CD14-positive monocyte (primary cell): Measurements from ENCODE around the gene MAST4. TPM values are rescaled to one million over a fixed set of nuclear protein-coding genes. Genes with fewer than 3 reads are reported as not detected.

Experiments
- DNase-seq, 3 donors: peaks; one replicate each; pipeline ENCODE4 v3.0.0-alpha.2; 2011 to 2022
- H2AFZ ChIP-seq: 2 replicates; pipeline ENCODE4 v1.6.0; 2012; ENCODE audit warnings: mild to moderate bottlenecking, low read depth, low read length, inconsistent platforms; ENCODE audit not compliant: insufficient read depth, poor library complexity, severe bottlenecking
- H3K27ac ChIP-seq, 2 donors: 1 replicate in 1 of 2; 2 replicates in 1 of 2; pipeline ENCODE4 v1.5.1; 2012 to 2013; ENCODE audit warnings: low read length in 2 of 2, control low read depth in 1 of 2, inconsistent platforms in 1 of 2, low read depth in 1 of 2, mild to moderate bottlenecking in 1 of 2
- H3K27me3 ChIP-seq, 2 donors: one replicate each; pipeline versions ENCODE4 v1.6.0 to v1.6.1; 2011 to 2013; ENCODE audit warnings: low read length in 2 of 2; ENCODE audit not compliant: control insufficient read depth in 2 of 2, insufficient read depth in 2 of 2
- H3K36me3 ChIP-seq, 2 donors: replicated peaks in 1 of 2; 1 replicate in 1 of 2; 2 replicates in 1 of 2; pipeline versions ENCODE4 v1.5.1 to v1.6.1; 2012 to 2013; ENCODE audit warnings: low read length in 2 of 2, control low read depth in 1 of 2, inconsistent platforms in 1 of 2, mild to moderate bottlenecking in 1 of 2; ENCODE audit not compliant: insufficient read depth in 2 of 2, control insufficient read depth in 1 of 2
- H3K4me1 ChIP-seq, 2 donors: 1 replicate in 1 of 2; 2 replicates in 1 of 2; pipeline versions ENCODE4 v1.5.1 to v1.6.1; 2012 to 2013; ENCODE audit warnings: low read length in 2 of 2, control low read depth in 1 of 2, inconsistent platforms in 1 of 2, mild to moderate bottlenecking in 1 of 2, moderate library complexity in 1 of 2; ENCODE audit not compliant: insufficient read depth in 2 of 2, control insufficient read depth in 1 of 2
- H3K4me2 ChIP-seq: replicated peaks from 2 replicates; pipeline ENCODE3; 2012; ENCODE audit warnings: low read length, moderate library complexity, mild to moderate bottlenecking; ENCODE audit not compliant: poor library complexity, severe bottlenecking; ENCODE audit errors: extremely low read depth
- H3K4me3 ChIP-seq, 3 experiments: fragments of 200-600 bp in 1 of 3; sonication (generic) in 1 of 3; replicated peaks in 1 of 3; 1 replicate in 2 of 3; 2 replicates in 1 of 3; pipeline ENCODE4 v1.5.1; 2011 to 2013; ENCODE audit warnings: low read length in 3 of 3, mild to moderate bottlenecking in 3 of 3, control low read depth in 2 of 3, low read depth in 2 of 3, inconsistent platforms in 1 of 3, moderate library complexity in 1 of 3
- H3K79me2 ChIP-seq: 2 replicates; pipeline ENCODE4 v1.6.0; 2012; ENCODE audit warnings: mild to moderate bottlenecking, control low read depth, inconsistent platforms, low read length, moderate library complexity; ENCODE audit not compliant: insufficient read depth
- H3K9ac ChIP-seq: 2 replicates; pipeline ENCODE4 v1.6.0; 2017; ENCODE audit warnings: low read length, mild to moderate bottlenecking; ENCODE audit not compliant: insufficient read depth, poor library complexity, severe bottlenecking
- H3K9me3 ChIP-seq, 2 donors: replicated peaks in 1 of 2; 1 replicate in 1 of 2; 2 replicates in 1 of 2; pipeline versions ENCODE4 v1.5.1 to v1.6.1; 2012 to 2013; ENCODE audit warnings: low read length in 2 of 2, control low read depth in 1 of 2; ENCODE audit not compliant: control insufficient read depth in 1 of 2, insufficient read depth in 1 of 2
- H4K20me1 ChIP-seq: 2 replicates; pipeline ENCODE4 v1.6.0; 2012; ENCODE audit warnings: mild to moderate bottlenecking, low read length, control low read depth, moderate library complexity; ENCODE audit not compliant: insufficient read depth
- H3K27ac Mint-ChIP-seq, 7 donors: one replicate each; pipeline ENCODE4 v1.8.0; 2020; ENCODE audit warnings: mild to moderate bottlenecking in 7 of 7, mixed read lengths in 7 of 7, moderate library complexity in 6 of 7, inconsistent platforms in 2 of 7
- H3K27me3 Mint-ChIP-seq, 3 donors: one replicate each; pipeline ENCODE4 v1.8.0; 2021 to 2022; ENCODE audit warnings: low read depth in 3 of 3, mild to moderate bottlenecking in 3 of 3, mixed read lengths in 3 of 3, moderate library complexity in 3 of 3, inconsistent platforms in 1 of 3
- H3K36me3 Mint-ChIP-seq, 2 donors: one replicate each; pipeline ENCODE4 v1.8.0; 2020; ENCODE audit warnings: mixed read lengths in 2 of 2, inconsistent platforms in 1 of 2, mild to moderate bottlenecking in 1 of 2
- H3K4me1 Mint-ChIP-seq: one replicate; pipeline ENCODE4 v1.8.0; 2020; ENCODE audit warnings: mild to moderate bottlenecking, mixed read lengths
- H3K4me3 Mint-ChIP-seq, 2 donors: one replicate each; pipeline ENCODE4 v1.8.0; 2020; ENCODE audit warnings: mild to moderate bottlenecking in 2 of 2, mixed read lengths in 2 of 2, moderate library complexity in 1 of 2
- H3K9me3 Mint-ChIP-seq, 7 donors: one replicate each; pipeline ENCODE4 v1.8.0; 2020 to 2022; ENCODE audit warnings: mixed read lengths in 7 of 7, mild to moderate bottlenecking in 6 of 7, moderate library complexity in 6 of 7, inconsistent platforms in 2 of 7
- WGBS: methylation state at CpG from one replicate; pipeline ENCODE4 v1.1.5; 2013; ENCODE audit warnings: missing lambda C conversion rate; ENCODE audit not compliant: insufficient coverage; 5-methylcytosine and 5-hydroxymethylcytosine counted together
- intact Hi-C, 2 donors: fragments of 100-400 bp; cut with micrococcal nuclease; formaldehyde crosslinking; loops; one replicate each; pipeline versions ENCODE4 v1.15.0 to v1.15.1; 2023
- polyA plus RNA-seq, 3 donors: library from polyadenylated mRNA; depleted of rRNA in 1 of 3; unstranded in 2 of 3; stranded (reverse) in 1 of 3; fragments of 300-500 nt in 2 of 3; fragments of >200 nt in 1 of 3; fragmentation: Illumina TruSeq in 2 of 3; gene quantifications; 1 replicate in 2 of 3; 2 replicates in 1 of 3; pipeline ENCODE4 v1.2.3, GENCODE V29; 2012 to 2021
- TF ChIP-seq, protein P1 (sequence below): fragments of 200-600 bp; IDR thresholded peaks from one replicate; pipeline ENCODE4 v1.8.0; 2022; ENCODE audit warnings: antibody characterized with exemption, mild to moderate bottlenecking

Gene MAST4
- polyA plus RNA-seq, 3 donors, result 0.03 to 0.24 TPM; not detected in 1

DNA sequence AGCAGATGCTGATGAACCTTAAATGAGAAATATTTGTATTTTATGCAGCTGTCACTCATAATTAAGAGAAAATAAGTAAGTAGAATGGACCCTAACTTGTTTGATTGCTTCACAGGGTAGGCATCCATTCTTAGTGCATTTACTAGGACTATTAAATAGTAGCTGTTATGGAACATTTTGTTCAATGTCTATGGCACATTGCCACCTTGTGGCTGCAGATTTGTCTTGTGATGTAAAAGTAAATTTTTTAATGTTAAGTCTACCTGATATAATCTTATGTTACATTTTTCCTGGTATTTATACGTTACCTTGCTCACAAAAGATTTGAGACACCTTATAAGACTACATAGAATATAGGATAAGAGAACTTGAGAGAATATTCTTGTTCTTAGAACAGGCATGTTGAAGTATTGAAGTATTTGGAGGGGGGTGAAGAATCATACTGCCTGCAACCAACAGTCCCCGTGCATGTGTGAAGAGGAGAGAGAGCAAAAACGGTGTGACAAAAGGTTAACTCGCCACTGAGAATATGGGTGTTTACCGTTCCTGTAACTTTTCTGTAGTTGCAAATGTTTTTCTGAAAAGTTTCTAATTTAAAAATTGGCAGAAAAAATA lies 161.1 kb downstream of the MAST4 start:
- H3K36me3 ChIP-seq, result no peaks in the 10 kb centered on the region
- H2AFZ ChIP-seq, result no peak overlapping the region
- TF ChIP-seq, protein P1, sequence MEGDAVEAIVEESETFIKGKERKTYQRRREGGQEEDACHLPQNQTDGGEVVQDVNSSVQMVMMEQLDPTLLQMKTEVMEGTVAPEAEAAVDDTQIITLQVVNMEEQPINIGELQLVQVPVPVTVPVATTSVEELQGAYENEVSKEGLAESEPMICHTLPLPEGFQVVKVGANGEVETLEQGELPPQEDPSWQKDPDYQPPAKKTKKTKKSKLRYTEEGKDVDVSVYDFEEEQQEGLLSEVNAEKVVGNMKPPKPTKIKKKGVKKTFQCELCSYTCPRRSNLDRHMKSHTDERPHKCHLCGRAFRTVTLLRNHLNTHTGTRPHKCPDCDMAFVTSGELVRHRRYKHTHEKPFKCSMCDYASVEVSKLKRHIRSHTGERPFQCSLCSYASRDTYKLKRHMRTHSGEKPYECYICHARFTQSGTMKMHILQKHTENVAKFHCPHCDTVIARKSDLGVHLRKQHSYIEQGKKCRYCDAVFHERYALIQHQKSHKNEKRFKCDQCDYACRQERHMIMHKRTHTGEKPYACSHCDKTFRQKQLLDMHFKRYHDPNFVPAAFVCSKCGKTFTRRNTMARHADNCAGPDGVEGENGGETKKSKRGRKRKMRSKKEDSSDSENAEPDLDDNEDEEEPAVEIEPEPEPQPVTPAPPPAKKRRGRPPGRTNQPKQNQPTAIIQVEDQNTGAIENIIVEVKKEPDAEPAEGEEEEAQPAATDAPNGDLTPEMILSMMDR, result peak; percentile 56
- no peak overlapping the region for H3K9ac ChIP-seq
- H3K27me3 ChIP-seq, result no peaks in the 10 kb centered on the region
- peaks cover 5% of the 10 kb centered on the region for H3K4me1 Mint-ChIP-seq
- DNase-seq, result peak in 2 of 3 donors; percentile 19 to 44
- 66% methylated on average over 4 of the region's 5 CpGs for WGBS
- H4K20me1 ChIP-seq, result no peaks in the 10 kb centered on the region
- peaks cover 9 to 23% (median 11%) of the 10 kb centered on the region in 3 donors for H3K27me3 Mint-ChIP-seq
- no peaks in the 10 kb centered on the region for H3K79me2 ChIP-seq
- H3K4me1 ChIP-seq, result peaks cover 4% of the 10 kb centered on the region in 2 donors
- H3K9me3 ChIP-seq, result no peaks in the 10 kb centered on the region
- no peaks in the 10 kb centered on the region for H3K36me3 Mint-ChIP-seq
- no peak overlapping the region for H3K27ac Mint-ChIP-seq
- H3K9me3 Mint-ChIP-seq, result peaks cover 0 to 2% (median 0%) of the 10 kb centered on the region in 7 donors
- no peak overlapping the region for H3K27ac ChIP-seq
- no peak overlapping the region for H3K4me3 Mint-ChIP-seq
- no peak overlapping the region for H3K4me2 ChIP-seq
- intact Hi-C loops, result loop anchor here (5.0 kb wide), 1 partner anchor 450 kb away; no protein-coding TSS in a partner anchor
- H3K4me3 ChIP-seq, result no peak overlapping the region

DNA sequence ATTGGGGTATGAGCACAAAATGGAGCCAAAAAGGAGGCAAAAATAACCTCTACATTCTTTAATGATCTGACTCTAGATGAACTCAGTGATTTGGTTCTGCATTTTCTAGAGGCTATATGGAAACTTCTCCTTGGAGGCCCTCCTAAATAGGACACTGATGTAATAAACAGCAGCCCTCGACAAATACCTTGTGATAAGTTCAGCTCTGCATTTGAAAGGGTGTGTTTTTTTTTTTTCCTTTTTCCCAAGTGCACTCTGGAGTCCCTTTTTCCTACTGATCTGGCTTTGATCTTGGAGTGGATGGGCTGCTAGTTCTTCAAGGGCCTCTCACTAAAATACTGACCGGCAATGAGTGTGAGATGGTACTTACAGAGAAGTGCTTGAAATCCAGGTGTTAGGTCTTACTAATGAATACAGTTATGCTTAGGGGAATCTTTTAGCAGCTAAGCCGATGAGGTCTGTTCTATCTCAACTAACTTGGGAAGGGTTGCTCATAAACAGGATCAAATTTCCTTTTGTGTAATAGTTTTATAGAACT lies 161.7 kb downstream of the MAST4 start:
- Histone ChIP-seq H3K4me1 (peaks cover 4% of the 10 kb centered on the region in 2 donors), H3K27ac (no peak overlapping the region), H4K20me1 (no peaks in the 10 kb centered on the region), H3K36me3 (no peaks in the 10 kb centered on the region), H3K4me2 (no peak overlapping the region), H3K4me3 (no peak overlapping the region), H3K9ac (no peak overlapping the region), H2AFZ (no peak overlapping the region), H3K27me3 (no peaks in the 10 kb centered on the region), H3K9me3 (no peaks in the 10 kb centered on the region), H3K79me2 (no peaks in the 10 kb centered on the region)
- no CpG with 5 or more reads among the region's 3 CpGs for WGBS
- Mint-ChIP-seq H3K36me3 (no peaks in the 10 kb centered on the region), H3K27me3 (peaks cover 9 to 23% (median 11%) of the 10 kb centered on the region in 3 donors), H3K9me3 (peaks cover 0 to 2% (median 0%) of the 10 kb centered on the region in 7 donors), H3K4me3 (no peak overlapping the region), H3K4me1 (peaks cover 5% of the 10 kb centered on the region), H3K27ac (no peak overlapping the region)
- TF ChIP-seq, protein P1, result no peak
- intact Hi-C loops, result loop anchor here (5.0 kb wide), 1 partner anchor 451 kb away; no protein-coding TSS in a partner anchor
- DNase-seq, result no peak
